ENCODE results near the gene TSPAN7.

- TF ChIP-seq, protein P1, sequence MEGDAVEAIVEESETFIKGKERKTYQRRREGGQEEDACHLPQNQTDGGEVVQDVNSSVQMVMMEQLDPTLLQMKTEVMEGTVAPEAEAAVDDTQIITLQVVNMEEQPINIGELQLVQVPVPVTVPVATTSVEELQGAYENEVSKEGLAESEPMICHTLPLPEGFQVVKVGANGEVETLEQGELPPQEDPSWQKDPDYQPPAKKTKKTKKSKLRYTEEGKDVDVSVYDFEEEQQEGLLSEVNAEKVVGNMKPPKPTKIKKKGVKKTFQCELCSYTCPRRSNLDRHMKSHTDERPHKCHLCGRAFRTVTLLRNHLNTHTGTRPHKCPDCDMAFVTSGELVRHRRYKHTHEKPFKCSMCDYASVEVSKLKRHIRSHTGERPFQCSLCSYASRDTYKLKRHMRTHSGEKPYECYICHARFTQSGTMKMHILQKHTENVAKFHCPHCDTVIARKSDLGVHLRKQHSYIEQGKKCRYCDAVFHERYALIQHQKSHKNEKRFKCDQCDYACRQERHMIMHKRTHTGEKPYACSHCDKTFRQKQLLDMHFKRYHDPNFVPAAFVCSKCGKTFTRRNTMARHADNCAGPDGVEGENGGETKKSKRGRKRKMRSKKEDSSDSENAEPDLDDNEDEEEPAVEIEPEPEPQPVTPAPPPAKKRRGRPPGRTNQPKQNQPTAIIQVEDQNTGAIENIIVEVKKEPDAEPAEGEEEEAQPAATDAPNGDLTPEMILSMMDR (IDR thresholded peaks at IDR 0.05), result no peak
- TF ChIP-seq POLR2AphosphoS5 (IDR thresholded peaks at IDR 0.05) (no peak), POLR2A (IDR thresholded peaks at IDR 0.05) (no peak), EP300 (IDR thresholded peaks at IDR 0.05) (no peak)
Observed at GRCh38 chrX:38656350-38656915, 95.1 kb downstream of the TSPAN7 start.

Data from suprapubic skin (tissue), 4 donors.